Hematopoietic multipotent progenitor cell (in vitro differentiated cells): ENCODE results near the gene SGSM1. TPM values are rescaled to one million over a fixed set of nuclear protein-coding genes. Genes with fewer than 3 reads are reported as not detected.

Source experiments
- DNase-seq, 3 donors: peaks; one replicate each; pipeline ENCODE4 v3.0.0-alpha.2; 2011 to 2015; ENCODE audit warnings: low read depth in 2 of 3, low spot score in 2 of 3
- total RNA-seq: library from RNA; depleted of rRNA; stranded (reverse); fragments of >200 nt; gene quantifications from one replicate; pipeline ENCODE4 v1.2.3, GENCODE V29; 2012

Gene SGSM1, protein sequence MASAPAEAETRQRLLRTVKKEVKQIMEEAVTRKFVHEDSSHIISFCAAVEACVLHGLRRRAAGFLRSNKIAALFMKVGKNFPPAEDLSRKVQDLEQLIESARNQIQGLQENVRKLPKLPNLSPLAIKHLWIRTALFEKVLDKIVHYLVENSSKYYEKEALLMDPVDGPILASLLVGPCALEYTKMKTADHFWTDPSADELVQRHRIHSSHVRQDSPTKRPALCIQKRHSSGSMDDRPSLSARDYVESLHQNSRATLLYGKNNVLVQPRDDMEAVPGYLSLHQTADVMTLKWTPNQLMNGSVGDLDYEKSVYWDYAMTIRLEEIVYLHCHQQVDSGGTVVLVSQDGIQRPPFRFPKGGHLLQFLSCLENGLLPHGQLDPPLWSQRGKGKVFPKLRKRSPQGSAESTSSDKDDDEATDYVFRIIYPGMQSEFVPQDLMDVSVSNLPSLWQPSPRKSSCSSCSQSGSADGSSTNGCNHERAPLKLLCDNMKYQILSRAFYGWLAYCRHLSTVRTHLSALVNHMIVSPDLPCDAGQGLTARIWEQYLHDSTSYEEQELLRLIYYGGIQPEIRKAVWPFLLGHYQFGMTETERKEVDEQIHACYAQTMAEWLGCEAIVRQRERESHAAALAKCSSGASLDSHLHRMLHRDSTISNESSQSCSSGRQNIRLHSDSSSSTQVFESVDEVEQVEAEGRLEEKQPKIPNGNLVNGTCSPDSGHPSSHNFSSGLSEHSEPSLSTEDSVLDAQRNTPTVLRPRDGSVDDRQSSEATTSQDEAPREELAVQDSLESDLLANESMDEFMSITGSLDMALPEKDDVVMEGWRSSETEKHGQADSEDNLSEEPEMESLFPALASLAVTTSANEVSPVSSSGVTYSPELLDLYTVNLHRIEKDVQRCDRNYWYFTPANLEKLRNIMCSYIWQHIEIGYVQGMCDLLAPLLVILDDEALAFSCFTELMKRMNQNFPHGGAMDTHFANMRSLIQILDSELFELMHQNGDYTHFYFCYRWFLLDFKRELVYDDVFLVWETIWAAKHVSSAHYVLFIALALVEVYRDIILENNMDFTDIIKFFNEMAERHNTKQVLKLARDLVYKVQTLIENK
- 1.1 TPM for total RNA-seq

DNA sequence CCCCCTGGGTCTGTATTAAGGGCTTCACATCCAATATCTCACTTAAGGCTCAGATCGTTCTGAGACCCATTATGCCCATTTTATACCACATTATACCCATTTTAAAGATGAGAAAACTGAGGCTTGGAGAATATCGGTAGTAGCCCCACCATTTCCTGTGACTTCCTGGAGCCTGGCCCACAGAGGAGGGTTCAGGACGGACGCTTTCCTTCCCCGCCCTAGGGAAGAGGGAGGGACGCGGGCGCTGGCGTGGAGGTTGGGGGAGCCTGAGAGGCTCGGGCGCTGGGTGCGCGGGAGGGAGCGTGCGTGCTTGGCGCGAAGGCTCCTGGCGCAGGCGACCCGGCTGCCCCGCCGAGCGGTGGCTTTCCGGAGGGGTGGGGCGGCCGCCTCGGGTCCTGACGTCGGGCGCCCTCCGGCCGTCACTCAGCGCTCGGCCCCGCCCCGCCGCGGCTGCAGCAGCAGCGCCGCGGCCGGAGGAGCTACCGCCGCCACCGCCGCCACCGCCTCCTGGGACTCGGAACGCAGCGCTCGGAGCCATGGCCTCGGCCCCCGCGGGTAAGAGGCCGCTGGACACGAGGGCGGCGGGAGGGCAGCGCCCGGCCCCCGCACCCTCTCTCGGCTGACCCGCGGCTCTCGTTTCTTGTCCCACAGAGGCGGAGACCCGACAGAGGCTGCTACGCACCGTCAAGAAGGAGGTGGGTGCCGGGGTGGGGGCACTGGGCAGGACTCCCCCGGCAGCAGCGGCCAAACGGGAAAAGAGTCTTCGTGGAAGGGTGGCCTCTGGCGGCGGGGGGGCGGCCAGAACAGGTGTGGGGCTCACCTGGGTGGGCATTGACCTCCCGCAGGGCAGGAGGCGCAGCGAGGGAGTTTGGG, at the start of gene SGSM1:
Gene SGSM1 (plus strand): TSS at position 422 of the 873 bp plus-strand sequence. CDS start 115 bp downstream, at position 537.
- DNase-seq = peak; percentile 57 to 88 (median 83)

DNA sequence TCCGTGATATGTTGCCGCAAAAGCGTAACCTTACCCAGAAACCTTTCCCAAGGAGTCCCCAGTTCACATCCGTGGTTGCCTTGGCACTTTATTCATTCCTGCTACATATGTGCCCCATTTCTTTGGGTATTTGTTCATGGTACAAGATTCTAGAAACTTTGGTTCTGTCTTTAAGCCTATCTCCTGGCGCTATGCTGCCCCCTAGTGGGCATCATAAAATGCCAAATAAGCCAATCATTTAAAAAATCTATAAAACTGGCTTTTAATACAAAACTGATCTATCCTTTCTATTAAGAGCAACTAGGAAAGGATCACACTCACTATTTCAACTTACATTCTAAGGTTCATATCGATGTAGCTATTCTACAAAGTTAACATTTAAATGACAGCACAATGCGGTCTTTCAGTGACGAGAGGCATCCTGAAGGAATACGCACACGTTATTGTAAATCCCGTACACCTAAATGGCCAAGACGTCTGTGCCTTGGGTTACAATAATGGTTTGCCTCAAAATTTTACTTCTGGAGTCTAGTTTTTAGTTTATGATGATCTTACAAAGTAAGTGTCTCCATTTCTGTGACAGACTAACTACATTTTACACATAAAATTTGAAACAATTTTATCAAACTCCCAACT, 47.7 kb upstream of the SGSM1 start:
- peak; percentile 34 to 81 (median 53) for DNase-seq

DNA sequence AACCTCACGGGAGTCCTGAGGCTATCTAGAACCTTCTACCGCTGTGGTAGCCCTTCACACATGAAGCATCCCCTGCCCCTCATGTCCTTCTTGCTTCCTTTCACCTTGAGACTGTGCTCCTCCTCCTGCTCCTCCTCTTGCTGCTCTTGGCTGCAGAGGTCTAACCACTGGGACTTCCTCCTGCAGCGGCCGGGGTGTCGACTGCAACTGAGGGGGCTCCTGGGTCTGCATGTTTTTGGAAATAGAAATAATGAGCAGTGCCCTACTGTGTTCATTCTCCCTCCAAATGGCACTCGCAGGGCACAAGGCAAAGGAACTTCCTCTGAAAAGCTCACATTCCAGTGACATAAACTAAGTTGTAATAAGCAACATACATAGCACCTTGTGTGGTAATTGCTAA, 46.2 kb upstream of the SGSM1 start:
- DNase-seq = no peak

DNA sequence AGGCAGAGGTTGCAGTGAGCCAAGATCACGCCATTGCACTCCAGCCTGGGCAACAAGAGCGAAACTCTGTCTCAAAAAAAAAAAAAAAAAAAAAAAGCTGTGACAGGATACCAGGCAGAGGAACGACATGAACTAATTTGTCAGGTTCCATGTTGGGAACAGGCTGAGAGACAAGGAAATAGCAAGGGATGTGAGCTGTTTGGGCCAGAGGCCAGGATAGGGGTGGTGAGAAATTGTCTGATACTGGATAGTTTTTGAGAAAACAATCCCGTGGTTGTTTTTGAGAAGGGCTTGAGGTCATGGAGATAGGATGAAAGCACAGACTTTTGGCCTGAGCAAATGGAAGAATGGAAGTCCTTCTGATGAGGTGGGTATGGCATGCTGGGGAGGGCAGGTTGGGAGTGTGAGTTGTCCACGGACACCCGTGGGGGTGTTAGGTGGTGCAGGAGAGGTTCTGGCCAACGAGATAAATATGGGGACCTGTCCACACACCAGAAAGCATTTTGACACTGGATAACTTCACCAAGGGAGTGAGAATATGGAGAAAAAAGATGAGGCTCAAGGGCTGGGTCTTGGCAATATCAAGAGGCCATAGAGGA, 45.2 kb upstream of the SGSM1 start:
- no peak for DNase-seq

DNA sequence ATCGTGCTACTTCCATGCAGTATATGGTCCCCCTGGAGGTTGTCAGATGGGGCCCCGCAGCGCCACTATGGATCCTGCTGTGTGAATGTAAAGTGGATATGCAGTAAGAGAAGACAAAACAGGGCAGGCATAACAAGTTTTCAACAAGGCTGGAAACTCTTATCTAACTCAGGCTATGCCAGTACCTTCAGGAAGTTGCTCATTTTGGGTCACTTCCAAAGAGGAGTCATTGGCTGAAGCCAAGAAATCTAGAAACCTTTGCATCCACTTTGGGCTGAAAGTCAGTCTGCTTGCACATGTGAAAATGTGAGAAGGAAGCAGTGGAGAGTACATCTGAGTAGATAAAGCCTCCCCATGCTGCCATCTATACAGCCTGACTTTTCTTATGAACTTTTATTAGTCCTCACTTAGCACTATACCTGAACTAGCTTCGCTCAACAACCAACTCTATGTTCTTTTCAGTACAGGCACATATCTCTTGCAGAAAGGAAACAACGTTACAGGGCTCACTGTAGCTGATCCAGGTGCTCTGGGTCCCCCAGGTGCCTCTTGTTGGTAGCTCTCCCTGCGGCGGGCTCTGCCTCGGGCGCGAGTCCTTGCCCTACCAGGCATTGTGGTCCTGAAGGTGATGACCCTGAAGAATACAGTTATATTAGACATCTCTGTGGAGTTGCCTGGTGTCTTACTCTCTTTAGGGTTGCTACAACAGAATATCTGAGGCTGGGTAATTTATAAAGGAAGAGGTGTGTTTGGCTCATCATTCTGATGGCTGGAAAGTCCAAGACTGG, 43.9 kb upstream of the SGSM1 start:
- no peak for DNase-seq

DNA sequence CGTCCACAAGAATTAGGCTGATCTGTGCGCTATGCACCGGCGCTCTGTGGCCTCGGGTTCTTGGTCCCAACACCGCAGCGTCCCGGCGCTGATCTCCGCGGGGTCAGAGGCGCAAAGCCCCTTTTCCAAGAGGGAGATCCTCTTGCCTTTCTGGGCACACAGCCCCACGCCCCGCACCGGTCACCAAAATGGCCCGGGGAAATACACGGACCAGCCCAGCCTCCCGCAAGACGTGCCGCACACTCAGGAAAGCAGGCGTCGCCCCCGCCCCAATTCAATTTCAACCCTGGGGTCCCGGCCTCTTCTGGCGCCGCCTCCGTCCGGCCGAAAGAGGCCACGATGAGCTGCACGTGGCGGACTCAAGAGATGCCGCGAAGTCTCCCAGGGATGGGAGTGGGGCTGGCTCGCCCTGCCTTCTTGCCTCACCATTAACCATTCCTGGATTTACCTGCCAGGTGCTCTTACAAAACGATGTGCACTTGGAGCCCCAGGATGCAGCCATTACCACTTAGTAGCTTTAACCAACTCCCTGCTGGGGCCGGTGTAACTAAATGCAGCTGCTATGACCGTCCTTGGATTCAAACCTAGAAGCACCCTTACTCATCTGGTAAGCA, 42.0 kb upstream of the SGSM1 start:
- no peak for DNase-seq

DNA sequence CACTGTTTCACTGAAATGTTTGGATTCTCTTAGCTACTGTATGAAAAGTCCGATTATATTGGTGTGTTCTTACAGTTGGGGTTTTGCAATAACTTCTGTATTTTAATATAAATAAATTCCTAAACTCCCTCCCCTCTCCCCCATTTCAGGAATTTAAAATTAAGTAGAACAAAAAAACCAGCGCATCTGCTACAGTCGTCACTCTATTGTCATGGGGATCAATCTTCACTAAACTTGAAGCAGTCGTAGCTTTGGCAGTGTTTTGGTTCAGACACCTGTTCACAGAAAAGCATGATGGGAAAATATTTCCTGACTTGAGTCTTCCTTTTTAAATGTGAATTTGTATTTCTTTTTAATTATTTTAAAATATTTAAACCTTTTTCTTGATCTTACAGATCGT, 40.8 kb upstream of the SGSM1 start:
- no peak for DNase-seq

DNA sequence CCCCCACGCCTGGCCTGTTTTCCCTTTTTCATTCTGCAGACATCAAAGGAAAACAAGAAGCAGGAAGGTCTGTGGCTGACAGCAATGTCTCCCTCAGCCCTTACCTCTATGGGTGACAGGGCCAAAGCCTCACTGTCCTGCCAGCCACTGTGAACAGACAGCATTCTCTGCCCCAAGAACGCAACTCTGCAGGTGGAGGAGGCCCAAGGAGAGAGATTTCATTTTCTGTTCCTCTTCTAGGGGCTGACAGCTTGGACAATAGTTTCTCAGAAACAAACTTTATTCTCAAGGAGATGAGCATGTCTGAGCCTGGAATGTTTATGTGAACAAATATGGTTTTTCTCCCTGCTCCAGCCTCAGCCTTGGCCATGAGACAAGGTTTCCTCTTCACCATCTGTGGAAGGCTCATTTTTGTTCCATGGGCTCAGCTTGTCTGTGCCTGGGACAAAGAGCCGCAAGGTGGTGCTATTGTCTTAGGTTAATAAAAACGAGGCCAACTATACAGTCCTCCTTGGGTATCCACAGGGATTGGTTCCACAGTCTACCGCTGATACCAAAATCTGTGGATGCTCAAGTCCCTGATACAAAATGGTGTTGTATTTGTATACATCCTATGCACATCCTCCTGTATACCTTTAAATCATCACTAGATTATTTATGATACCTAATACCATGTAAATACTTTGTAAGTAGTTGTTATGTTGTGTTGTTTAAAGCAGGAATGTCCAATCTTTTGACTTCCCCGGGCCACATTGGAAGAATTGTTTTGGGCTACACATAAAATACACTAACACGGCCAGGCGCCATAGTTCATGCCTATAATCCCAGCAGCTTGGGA, 37.3 kb upstream of the SGSM1 start:
- DNase-seq = peak; percentile 18 to 62 (median 31)

DNA sequence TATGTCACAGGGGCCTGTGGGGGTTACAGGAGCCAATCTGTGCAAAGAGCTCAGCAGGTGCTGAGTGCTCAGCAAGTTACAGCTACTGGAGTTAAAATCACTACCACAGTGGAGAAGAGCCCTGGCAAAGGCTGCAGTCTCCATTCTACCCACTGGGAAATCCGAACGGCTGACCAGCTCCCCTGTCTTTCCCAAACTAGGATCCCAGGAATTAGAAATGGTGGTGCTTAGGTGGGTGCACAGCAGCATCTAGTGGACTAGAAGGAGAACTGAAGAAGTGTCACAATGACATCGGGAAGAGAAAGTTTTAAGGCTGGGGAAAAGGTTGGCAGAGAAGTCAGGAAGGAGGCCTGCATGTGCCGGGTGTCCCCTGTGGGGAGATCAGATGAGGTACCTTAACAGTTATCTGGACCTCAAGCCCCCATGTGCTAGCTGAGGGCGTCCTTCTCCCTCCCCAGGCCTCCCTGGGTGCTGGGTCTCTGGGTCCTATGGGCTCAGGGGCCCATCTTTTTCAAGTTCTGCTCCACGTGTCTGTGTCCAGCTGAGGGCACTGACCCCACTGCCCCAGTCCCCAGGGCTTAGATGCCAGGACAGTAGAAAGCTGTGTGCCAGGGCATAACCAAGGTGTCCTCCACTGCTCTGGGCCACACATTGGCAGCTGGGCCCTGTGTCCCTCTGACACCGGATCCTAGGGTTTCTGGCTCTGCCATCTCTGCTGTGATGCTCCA, 33.4 kb upstream of the SGSM1 start:
- DNase-seq = no peak

DNA sequence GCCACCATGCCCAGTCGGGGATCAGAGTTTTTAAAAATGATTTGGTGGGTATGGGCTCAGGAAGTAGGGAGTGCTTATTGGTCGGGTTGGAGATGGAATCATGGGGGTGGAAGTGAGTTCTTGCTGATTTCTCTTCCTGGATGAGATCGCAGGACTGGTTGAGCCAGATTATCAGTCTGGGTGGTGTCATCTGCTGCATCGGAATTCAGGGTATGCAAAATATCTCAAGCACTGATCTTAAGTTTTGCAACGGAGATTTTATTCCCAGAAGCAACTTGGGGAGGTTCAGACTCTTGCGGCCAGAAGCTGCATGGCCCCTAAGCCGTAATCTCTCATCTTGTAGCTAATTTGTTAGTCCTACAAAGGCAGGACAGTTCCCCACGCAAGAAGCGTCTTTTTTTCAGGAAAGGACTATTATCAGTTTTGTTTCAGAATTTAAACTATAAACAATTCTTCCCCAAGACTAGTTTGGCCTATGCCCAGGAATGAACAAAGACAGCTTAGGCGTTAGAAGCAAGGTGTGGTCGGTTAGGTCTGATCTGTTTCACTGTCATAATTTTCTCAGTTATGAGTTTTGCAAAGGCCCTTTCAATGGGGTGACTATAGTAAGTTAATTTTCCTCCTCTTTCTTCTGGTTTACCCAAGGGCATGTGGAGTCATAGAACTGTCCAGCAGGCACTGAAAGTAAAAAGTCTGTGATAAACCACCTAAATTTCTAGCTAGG, 30.1 kb upstream of the SGSM1 start:
- DNase-seq = no peak

DNA sequence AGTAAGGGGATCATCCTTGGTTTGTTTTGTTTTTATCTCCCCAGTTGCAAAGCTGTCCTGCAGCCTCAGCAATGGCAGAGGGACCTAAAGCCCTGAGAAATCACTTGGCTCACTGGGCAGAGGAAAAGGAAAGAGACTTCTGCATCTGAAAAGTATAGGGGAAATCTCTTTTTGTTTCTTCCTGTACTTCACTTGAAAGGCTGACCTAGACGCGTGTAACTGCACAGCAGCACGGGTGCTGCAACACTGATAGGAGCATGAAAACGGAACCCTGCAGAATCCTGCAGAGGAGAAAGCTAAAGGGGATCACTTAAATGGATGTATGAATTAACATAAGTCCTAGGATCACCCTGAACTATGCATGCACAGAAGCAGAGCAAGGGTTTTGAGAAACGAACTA, 29.5 kb upstream of the SGSM1 start:
- no peak for DNase-seq

DNA sequence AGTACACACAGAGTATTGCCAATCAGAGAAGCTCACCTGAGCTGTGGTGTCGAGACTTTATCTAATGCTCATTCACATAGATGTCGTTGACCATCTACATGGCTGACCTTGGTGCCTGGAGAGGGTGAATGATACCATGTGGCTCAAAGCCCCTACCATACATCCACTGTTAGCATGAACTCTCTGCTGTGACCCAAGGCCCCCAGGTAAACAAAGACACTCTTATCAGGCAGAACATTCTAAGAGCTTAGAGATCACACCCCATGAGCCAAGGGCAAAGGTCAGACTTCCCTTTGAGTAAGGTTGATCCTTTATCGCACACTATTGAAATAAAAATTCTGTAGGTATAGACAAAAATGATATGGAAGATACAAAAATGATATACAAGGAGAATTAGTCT, 16.5 kb upstream of the SGSM1 start:
- DNase-seq = no peak

DNA sequence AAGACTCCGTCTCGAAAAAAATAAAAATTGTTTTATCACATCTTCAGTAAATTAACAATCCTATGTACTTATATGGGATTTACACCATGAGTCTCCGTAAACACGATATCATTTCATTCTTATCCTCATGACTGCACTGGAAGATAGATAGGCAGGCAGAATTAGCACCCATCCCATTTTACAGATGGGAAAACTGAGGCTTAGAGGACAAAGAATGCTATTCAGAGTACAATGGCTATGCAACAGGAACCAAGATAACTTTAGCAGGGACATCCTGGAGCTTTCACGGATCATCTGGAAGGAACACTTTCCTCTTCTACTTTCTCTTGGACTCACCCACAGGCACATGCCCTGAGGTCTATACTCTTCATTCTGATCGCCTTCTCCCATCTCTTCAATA, 14.6 kb upstream of the SGSM1 start:
- no peak for DNase-seq

DNA sequence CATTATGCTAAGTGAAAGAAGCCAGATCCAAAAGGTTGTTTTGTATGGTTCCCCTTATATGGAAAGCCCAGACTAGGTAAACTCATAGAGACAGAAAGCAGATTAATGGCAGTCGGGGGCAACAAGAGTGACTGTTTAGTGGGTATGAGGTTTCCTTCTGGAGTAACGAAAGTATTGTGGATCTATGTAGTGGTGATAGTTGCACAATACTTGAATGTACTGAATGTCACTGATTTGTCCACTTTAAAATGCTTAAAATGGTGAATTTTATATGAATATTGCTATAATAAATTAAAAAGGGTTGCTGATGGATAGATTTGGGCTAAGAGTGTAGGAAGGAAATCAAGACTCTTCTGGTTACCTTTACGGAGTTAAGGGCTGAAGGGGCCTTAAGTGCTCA, 10.0 kb upstream of the SGSM1 start:
- no peak for DNase-seq

DNA sequence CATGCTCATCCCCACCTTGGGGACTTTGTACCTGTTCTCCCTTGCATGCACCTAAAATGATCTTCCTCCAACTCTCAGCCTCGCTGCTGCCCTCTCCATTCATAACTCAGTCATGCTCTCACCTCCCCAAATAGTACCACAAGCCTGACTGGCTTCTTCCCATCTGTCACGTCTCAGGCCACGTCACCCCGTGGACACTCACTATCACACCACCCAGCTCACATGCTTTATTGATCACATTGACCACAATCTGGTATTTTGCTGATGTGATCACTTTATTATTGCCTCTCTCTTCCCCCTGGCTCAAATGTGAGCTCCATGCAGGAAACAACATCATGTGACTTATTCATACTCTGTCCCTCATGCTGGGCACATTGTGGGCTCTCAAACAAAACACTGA, 9.2 kb upstream of the SGSM1 start:
- no peak for DNase-seq

DNA sequence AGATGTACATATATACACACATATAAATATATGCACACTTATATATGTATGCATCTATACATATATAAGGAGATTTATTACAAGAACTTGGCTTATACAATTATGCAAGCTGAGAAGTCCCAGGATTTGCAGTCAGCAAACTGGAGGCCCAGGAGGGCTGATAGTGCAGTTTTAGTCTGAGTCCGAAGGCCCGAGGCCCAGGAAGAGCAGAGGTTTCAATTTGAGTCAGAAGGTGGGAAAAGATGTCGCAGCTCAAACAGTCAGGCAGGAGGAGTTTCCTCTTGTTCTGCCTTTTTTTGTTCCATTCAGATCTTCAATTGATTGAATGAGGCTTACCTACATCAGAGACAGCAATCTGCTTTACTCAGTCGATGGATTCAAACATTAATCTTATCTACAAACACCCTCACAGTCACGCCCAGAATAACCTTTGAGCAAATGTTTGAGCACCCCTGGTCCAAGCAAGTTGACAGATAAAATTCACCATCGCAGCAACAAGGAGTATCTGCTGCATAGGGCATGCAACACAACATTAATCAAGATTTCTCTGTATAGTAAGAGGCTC, 4.0 kb upstream of the SGSM1 start:
- DNase-seq = no peak
